Brain microvascular endothelial cell (primary cell): Measurements from ENCODE around the gene FAM107B.

ENCODE experiments used
- DNase-seq: peaks from one replicate; pipeline ENCODE4 v3.0.0-alpha.2; 2020
- H3K27ac ChIP-seq: fragments of 250-450 bp; sonication (Bioruptor Pico); 2 replicates; pipeline ENCODE4 v1.5.1; 2020; ENCODE audit warnings: mild to moderate bottlenecking, moderate library complexity
- H3K27me3 ChIP-seq: fragments of 250-450 bp; sonication (Bioruptor Pico); replicated peaks from 2 replicates; pipeline ENCODE4 v1.5.1; 2020; ENCODE audit warnings: mild to moderate bottlenecking
- H3K36me3 ChIP-seq: fragments of 250-450 bp; sonication (Bioruptor Pico); replicated peaks from 2 replicates; pipeline ENCODE4 v1.5.1; 2020; ENCODE audit warnings: mild to moderate bottlenecking
- H3K4me3 ChIP-seq: 2 replicates; pipeline ENCODE4 v1.5.1; 2011; ENCODE audit warnings: low read depth, mild to moderate bottlenecking, control low read depth, low read length, moderate library complexity
- in situ Hi-C: cut with HindIII; loops from 2 replicates; pipeline ENCODE4 v1.10.0; 2017; ENCODE audit warnings: low sequenced_read_pairs, low pct_ligation_motif_present
- TF ChIP-seq, protein P1 (sequence below): IDR thresholded peaks from 2 replicates; pipeline ENCODE4 v1.5.1; 2011; ENCODE audit warnings: low read depth, mild to moderate bottlenecking, moderate library complexity, low read length, control low read depth, inconsistent platforms; ENCODE audit errors: missing control alignments

FAM107B gene

DNA sequence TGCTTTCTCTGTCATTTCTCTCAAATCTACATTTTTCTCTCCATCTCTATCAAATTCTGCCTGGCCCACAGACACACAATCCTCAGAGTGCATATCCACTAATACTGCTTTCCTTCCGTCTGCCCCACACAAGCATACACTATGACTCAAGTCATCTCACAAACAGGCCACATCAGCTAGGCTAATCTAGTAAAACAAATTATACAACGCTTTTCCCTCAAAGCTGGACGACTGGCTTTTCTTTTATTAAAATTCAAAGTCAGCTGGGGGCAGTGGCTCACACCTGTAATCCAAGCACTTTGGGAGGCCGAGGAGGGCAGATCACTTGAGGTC, 161.1 kb downstream of the FAM107B start:
- H3K4me3 ChIP-seq = no peak overlapping the region
- DNase-seq = no peak
- H3K27ac ChIP-seq = no peak overlapping the region
- TF ChIP-seq, protein P1, sequence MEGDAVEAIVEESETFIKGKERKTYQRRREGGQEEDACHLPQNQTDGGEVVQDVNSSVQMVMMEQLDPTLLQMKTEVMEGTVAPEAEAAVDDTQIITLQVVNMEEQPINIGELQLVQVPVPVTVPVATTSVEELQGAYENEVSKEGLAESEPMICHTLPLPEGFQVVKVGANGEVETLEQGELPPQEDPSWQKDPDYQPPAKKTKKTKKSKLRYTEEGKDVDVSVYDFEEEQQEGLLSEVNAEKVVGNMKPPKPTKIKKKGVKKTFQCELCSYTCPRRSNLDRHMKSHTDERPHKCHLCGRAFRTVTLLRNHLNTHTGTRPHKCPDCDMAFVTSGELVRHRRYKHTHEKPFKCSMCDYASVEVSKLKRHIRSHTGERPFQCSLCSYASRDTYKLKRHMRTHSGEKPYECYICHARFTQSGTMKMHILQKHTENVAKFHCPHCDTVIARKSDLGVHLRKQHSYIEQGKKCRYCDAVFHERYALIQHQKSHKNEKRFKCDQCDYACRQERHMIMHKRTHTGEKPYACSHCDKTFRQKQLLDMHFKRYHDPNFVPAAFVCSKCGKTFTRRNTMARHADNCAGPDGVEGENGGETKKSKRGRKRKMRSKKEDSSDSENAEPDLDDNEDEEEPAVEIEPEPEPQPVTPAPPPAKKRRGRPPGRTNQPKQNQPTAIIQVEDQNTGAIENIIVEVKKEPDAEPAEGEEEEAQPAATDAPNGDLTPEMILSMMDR = no peak
- in situ Hi-C loops = no loop called here
- H3K36me3 ChIP-seq = no peaks in the 10 kb centered on the region
- no peaks in the 10 kb centered on the region for H3K27me3 ChIP-seq

DNA sequence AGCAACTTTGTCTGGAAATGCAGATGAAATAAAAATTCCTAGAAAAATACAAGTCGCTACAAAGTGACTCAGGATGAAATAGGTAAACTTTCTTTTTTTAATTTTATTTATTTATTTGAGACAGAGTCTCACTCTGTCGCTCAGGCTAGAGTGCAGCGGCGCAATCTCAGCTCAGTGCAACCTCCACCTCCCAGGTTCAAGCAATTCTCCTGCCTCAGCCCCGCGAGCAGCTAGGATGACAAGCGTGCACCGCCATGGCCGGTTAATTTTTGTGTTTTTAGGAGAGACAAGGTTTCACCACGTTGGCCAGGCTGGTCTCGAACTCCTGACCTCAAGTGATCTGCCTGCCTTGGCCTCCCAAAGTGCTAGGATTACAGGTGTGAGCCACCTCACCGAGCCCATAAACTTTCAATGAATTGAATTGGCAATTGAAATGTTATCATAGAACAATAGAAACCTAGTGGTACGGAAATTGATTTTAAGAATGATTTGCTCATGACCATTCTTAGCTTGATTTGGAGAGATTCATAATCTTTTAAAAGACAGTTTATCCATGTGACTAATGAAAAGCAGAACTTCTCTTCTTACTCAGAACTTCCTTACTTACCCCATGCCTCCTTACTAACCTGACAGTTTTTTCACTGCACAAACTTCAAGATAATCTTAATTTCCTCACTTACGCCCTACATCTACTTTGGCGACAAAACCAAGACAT, 161.7 kb downstream of the FAM107B start:
- Histone ChIP-seq H3K4me3 (no peak overlapping the region), H3K27ac (no peak overlapping the region), H3K27me3 (no peaks in the 10 kb centered on the region), H3K36me3 (no peaks in the 10 kb centered on the region)
- in situ Hi-C loops = no loop called here
- no peak for DNase-seq
- TF ChIP-seq, protein P1 = no peak

DNA sequence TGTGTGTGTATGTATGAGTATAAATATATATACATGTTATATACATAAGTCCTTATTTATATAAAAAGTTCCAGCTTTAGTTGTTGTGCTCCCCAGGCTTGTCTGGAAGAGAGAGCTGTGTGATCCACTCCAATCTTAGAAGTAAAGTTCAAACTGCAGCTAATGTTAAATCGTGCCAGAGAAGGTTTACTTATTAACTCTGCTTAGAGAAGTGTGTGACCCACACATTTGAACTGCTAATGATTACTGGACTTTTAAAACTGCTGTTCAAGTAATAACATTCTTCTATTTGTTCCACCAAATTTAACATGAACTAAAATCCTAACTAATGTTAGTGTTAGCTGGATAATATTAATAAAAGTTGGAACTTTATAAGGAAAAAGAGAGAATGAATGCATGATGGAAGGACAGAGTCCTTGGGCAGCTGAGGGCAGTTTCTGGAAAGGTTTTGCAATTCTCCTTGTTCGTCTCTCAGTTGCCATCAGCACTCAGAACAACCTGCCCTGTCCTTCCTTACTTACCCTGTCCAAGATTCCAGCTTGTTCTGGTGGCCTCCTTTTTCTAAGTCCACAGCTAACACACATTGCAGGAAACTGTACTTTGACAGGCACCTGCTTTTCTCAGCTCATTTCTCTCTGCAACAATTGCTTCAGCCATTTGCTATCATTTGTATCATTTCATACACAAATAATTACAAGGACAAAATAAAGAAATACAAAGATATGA, 162.6 kb downstream of the FAM107B start:
- Histone ChIP-seq H3K4me3 (no peak overlapping the region), H3K27me3 (no peaks in the 10 kb centered on the region), H3K27ac (no peak overlapping the region), H3K36me3 (no peaks in the 10 kb centered on the region)
- in situ Hi-C loops = no loop called here
- TF ChIP-seq, protein P1 = no peak
- no peak for DNase-seq

DNA sequence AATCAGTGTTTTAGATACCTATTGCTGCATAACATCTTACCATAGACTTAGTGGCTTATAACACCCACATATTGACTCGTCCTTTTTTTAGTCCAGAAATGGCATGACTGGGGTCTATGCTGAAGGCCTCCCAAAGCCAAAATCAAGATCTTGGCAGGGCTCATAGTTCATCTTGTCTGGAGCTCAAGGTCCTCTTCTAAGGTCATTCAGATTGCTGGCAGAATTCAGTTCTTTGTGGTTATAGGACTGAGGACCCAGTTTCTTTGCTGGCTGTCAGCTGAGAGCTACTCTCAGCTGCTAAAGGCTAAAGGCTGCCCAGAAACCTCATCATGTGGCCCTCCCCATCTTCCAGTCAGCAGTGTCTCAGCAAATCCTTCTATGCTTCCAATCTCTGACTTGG, 165.5 kb downstream of the FAM107B start:
- Histone ChIP-seq H3K27me3 (no peaks in the 10 kb centered on the region), H3K36me3 (no peaks in the 10 kb centered on the region), H3K27ac (no peak overlapping the region), H3K4me3 (no peak overlapping the region)
- TF ChIP-seq, protein P1 = no peak
- in situ Hi-C loops = no loop called here
- DNase-seq = no peak

DNA sequence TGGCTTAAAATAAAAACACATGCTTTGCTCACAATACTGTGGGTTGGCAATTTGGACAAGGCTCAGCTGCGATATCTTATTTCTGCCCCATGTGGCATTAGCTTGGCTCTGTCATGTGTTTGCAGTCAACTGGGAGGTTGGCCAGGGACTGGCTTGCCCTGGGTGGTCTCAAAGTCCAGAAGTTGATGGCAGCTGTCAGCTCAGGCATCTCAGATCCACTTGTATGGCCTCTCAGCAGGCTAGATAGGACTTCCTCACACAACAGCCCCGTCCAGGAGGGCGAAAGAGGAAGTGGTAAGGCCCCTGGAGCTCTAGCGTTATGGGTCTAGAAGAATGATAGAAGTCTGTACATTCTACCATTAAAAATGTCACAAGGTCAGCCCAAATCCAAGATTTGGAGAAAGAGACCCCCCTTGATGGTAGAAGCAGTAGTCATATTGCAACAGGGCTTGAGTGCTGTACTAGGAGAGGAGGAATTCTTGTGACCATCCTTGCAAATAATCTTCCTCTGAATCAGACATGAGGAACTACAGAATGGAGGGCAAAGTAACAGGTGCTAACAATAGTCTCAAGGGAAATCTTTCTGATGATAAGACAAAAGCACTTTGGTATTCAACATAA, 166.2 kb downstream of the FAM107B start:
- Histone ChIP-seq H3K27ac (no peak overlapping the region), H3K4me3 (no peak overlapping the region), H3K36me3 (no peaks in the 10 kb centered on the region), H3K27me3 (no peaks in the 10 kb centered on the region)
- DNase-seq = no peak
- TF ChIP-seq, protein P1 = no peak
- in situ Hi-C loops = no loop called here
